HepG2 (cell line): ENCODE results near the gene RAI2. TPM values are rescaled to one million over a fixed set of nuclear protein-coding genes. Genes with fewer than 3 reads are reported as not detected.

Experiments
- ATAC-seq: fragments of 200-7000 bp; cut with Tn5 transposase; 3 replicates; pipeline ENCODE4 v1.9.1; 2020; ENCODE audit warnings: mild to moderate bottlenecking, moderate library complexity
- BruUV-seq: library from RNA; stranded (reverse); fragments of 400-500 nt; replicated peaks from 2 replicates; lab custom pipeline; 2021; lab: Mats Ljungman, UMichigan
- CTCF ChIA-PET: fragments of 300-600 bp; formaldehyde crosslinking; extraction: SDS; loops from one replicate; lab custom pipeline; 2021; ENCODE audit warnings: low total read pairs, inconsistent platforms, low intra/inter-chr PET ratio; lab: Yijun Ruan, JAX
- POLR2A ChIA-PET: fragments of 350-600 bp; sonication (Branson Sonifier 250); formaldehyde crosslinking; loops from one replicate; lab custom pipeline; 2020; ENCODE audit warnings: antibody characterized with exemption, inconsistent platforms; lab: Yijun Ruan, JAX
- DNase-seq: peaks from one replicate; pipeline ENCODE4 v3.0.0-alpha.2; 2015; ENCODE audit warnings: low spot score
- FAIRE-seq: peaks from 3 replicates; lab custom pipeline; 2011; peaks lifted over from hg19 to GRCh38; lab: Jason Lieb, UNC
- H2AFZ ChIP-seq: one replicate; pipeline ENCODE4 v1.6.1; 2011; ENCODE audit warnings: low read length, inconsistent platforms
- H3K27ac ChIP-seq: fragments of 300-600 bp; 3 replicates; pipeline ENCODE4 v1.8.0; 2011; ENCODE audit warnings: mixed run types, mild to moderate bottlenecking, mixed read lengths, low read length, inconsistent platforms; ENCODE audit not compliant: insufficient read depth; ENCODE audit errors: extremely low read length
- H3K27me3 ChIP-seq, 2 experiments: fragments of 200-600 bp in 1 of 2; 2 replicates in 1 of 2; 3 replicates in 1 of 2; pipeline versions ENCODE4 v1.6.0 to v1.8.0; 2011; ENCODE audit warnings: low read length in 2 of 2, mild to moderate bottlenecking in 2 of 2, moderate library complexity in 2 of 2, inconsistent platforms in 1 of 2; ENCODE audit not compliant: insufficient read depth in 2 of 2, control insufficient read depth in 1 of 2
- H3K36me3 ChIP-seq, 2 experiments: fragments of 200-600 bp in 1 of 2; replicated peaks in 1 of 2; 2 replicates in 1 of 2; 3 replicates in 1 of 2; pipeline versions ENCODE4 v1.5.1 to v1.8.0; 2011; ENCODE audit warnings: low read length in 2 of 2, inconsistent platforms in 1 of 2; ENCODE audit not compliant: insufficient read depth in 2 of 2, control insufficient read depth in 1 of 2
- H3K4me1 ChIP-seq: 2 replicates; pipeline ENCODE4 v1.5.1; 2012; ENCODE audit warnings: low read length, inconsistent platforms; ENCODE audit not compliant: insufficient read depth
- H3K4me2 ChIP-seq: 2 replicates; pipeline ENCODE4 v1.6.0; 2011; ENCODE audit warnings: low read depth, low read length, inconsistent platforms
- H3K4me3 ChIP-seq, 3 experiments: fragments of 200-600 bp in 1 of 3; sonication (generic), shearing (Covaris generic) in 1 of 3; replicated peaks in 1 of 3; 2 replicates each; pipeline ENCODE4 v1.5.1; 2011 to 2016; ENCODE audit warnings: low read length in 3 of 3, inconsistent platforms in 2 of 3, low read depth in 2 of 3, mild to moderate bottlenecking in 2 of 3, control low read depth in 1 of 3, mixed read lengths in 1 of 3; ENCODE audit not compliant: insufficient read depth in 1 of 3
- H3K79me2 ChIP-seq: one replicate; pipeline ENCODE4 v1.6.1; 2011; ENCODE audit warnings: low read length, inconsistent platforms; ENCODE audit not compliant: insufficient read depth
- H3K9ac ChIP-seq: 2 replicates; pipeline ENCODE4 v1.6.0; 2011; ENCODE audit warnings: mild to moderate bottlenecking, low read depth, low read length, inconsistent platforms; ENCODE audit not compliant: insufficient read depth
- H3K9me3 ChIP-seq: 2 replicates; pipeline ENCODE4 v1.5.1; 2012; ENCODE audit warnings: mild to moderate bottlenecking, low read length
- H4K20me1 ChIP-seq: 2 replicates; pipeline ENCODE4 v1.6.0; 2011; ENCODE audit warnings: inconsistent platforms, mild to moderate bottlenecking, low read length, moderate library complexity; ENCODE audit not compliant: insufficient read depth
- AGO2 ChIP-seq: fragments of 200-400 bp; formaldehyde crosslinking; optimal IDR thresholded peaks from 2 replicates; pipeline ENCODE3; 2017; ENCODE audit warnings: mild to moderate bottlenecking, low read depth, low read length, moderate library complexity
- ARID2 ChIP-seq: sonication (generic); formaldehyde crosslinking; IDR thresholded peaks from 2 replicates; pipeline ENCODE4 v1.8.1; 2022; ENCODE audit warnings: mild to moderate bottlenecking, missing genetic modification reagents, borderline replicate concordance
- STAT6 ChIP-seq: sonication (generic); formaldehyde crosslinking; IDR thresholded peaks from 2 replicates; pipeline ENCODE4 v1.4.0; 2020; ENCODE audit warnings: missing genetic modification reagents, mild to moderate bottlenecking, borderline replicate concordance
- ZNF253 ChIP-seq: sonication (generic); formaldehyde crosslinking; IDR thresholded peaks from 2 replicates; pipeline ENCODE4 v1.8.0; 2022; ENCODE audit warnings: mild to moderate bottlenecking, missing genetic modification reagents, borderline replicate concordance
- WGBS: methylation state at CpG from one replicate; pipeline ENCODE4 v1.1.6; 2017; ENCODE audit warnings: low lambda C conversion rate; 5-methylcytosine and 5-hydroxymethylcytosine counted together
- in situ Hi-C: cut with HindIII; loops from 2 replicates; pipeline ENCODE4 v1.10.0; 2017; ENCODE audit warnings: low pct_unique_long_range_greater_than_20kb; ENCODE audit not compliant: extremely low pct_ligation_motif_present
- intact Hi-C: fragments of 100-400 bp; cut with micrococcal nuclease; formaldehyde crosslinking; loops from one replicate; pipeline ENCODE4 v1.10.0; 2022; ENCODE audit not compliant: unreplicated experiment
- polyA plus RNA-seq, 8 experiments: library from polyadenylated mRNA; depleted of rRNA in 3 of 8; stranded (reverse) in 7 of 8; unstranded in 1 of 8; fragments of >200 nt; fragmentation: Illumina TruSeq in 4 of 8; extraction: Trizol in 4 of 8; gene quantifications; 2 replicates each; pipeline versions ENCODE4 v1.2.1 to v1.2.3, GENCODE V29; 2011 to 2016; ENCODE audit warnings: low read depth in 4 of 8, missing spikeins in 1 of 8, mixed read lengths in 1 of 8; ENCODE audit not compliant: insufficient read depth in 1 of 8
- total RNA-seq, 5 experiments: library from RNA; depleted of rRNA; stranded (reverse); fragments of >200 nt; fragmentation: Illumina TruSeq; extraction: Trizol; gene quantifications; 2 replicates each; pipeline ENCODE4 v1.2.3, GENCODE V29; 2016; ENCODE audit warnings: low read depth in 1 of 5

The RAI2 gene
- total and polyA plus RNA-seq, 2 of the 13 experiments (the other 11 are each of a cell fraction or from before 2014, with no cell fraction given): not detected

GRCh38 chrX:17861489-17862011 is 452 bp upstream of the RAI2 start:
- Histone ChIP-seq H3K27me3 (peaks cover 2 to 19% of the 10 kb centered on the region in 2 experiments; a peak in 3 of 5 replicates), H3K9me3 (no peaks in the 10 kb centered on the region), H3K79me2 (no peaks in the 10 kb centered on the region), H3K4me1 (no peaks in the 10 kb centered on the region), H2AFZ (no peak overlapping the region), H3K4me3 (no peak overlapping the region), H3K27ac (no peak overlapping the region), H3K4me2 (no peak overlapping the region), H3K9ac (no peak overlapping the region), H3K36me3 (no peaks in the 10 kb centered on the region), H4K20me1 (no peaks in the 10 kb centered on the region)
- FAIRE-seq (no peak), ATAC-seq (no peak), DNase-seq (no peak)
- TF ChIP-seq STAT6 (CRISPR knock-in tag) (no peak), ARID2 (CRISPR knock-in tag) (no peak), ZNF253 (no peak), AGO2 (no peak)
- 13% methylated on average over 4 of the region's 15 CpGs for WGBS
- intact Hi-C loops: no loop called here
- no TSS peak for BruUV-seq
- ChIA-PET POLR2A (no interaction called here), CTCF (no interaction called here)
- in situ Hi-C loops: no loop called here
